Astrocyte (in vitro differentiated cells and primary cell): ENCODE measurements around the gene LEFTY2. TPM values are rescaled to one million over a fixed set of nuclear protein-coding genes. Genes with fewer than 3 reads are reported as not detected.

Experiments
- DNase-seq: peaks from one replicate; pipeline ENCODE4 v3.0.0-alpha.2; 2010; ENCODE audit warnings: low read depth
- FAIRE-seq: peaks from 2 replicates; lab custom pipeline; 2011; peaks lifted over from hg19 to GRCh38; lab: Jason Lieb, UNC
- H2AFZ ChIP-seq: 2 replicates; pipeline ENCODE4 v1.6.0; 2012; ENCODE audit warnings: low read depth, low read length, inconsistent platforms
- H3K27ac ChIP-seq: 2 replicates; pipeline ENCODE4 v1.5.1; 2011; ENCODE audit warnings: low read depth, low read length, inconsistent platforms
- H3K27me3 ChIP-seq: 2 replicates; pipeline ENCODE4 v1.6.0; 2011; ENCODE audit warnings: low read length, inconsistent platforms; ENCODE audit not compliant: insufficient read depth
- H3K36me3 ChIP-seq: 2 replicates; pipeline ENCODE4 v1.5.1; 2011; ENCODE audit warnings: low read length, inconsistent platforms; ENCODE audit not compliant: insufficient read depth
- H3K4me1 ChIP-seq: 2 replicates; pipeline ENCODE4 v1.5.1; 2011; ENCODE audit warnings: low read length, inconsistent platforms; ENCODE audit not compliant: insufficient read depth
- H3K4me2 ChIP-seq: 2 replicates; pipeline ENCODE4 v1.6.0; 2012; ENCODE audit warnings: low read length, inconsistent platforms
- H3K4me3 ChIP-seq: 2 replicates; pipeline ENCODE4 v1.5.1; 2011; ENCODE audit warnings: low read depth, mild to moderate bottlenecking, low read length, inconsistent platforms; ENCODE audit not compliant: insufficient read depth
- H3K79me2 ChIP-seq: 2 replicates; pipeline ENCODE4 v1.6.0; 2012; ENCODE audit warnings: mild to moderate bottlenecking, low read length, inconsistent platforms; ENCODE audit not compliant: insufficient read depth
- H3K9ac ChIP-seq: 2 replicates; pipeline ENCODE4 v1.6.0; 2012; ENCODE audit warnings: mild to moderate bottlenecking, low read length, inconsistent platforms
- H3K9me3 ChIP-seq: 2 replicates; pipeline ENCODE4 v1.5.1; 2012; ENCODE audit warnings: low read depth, mild to moderate bottlenecking, low read length, inconsistent platforms; ENCODE audit not compliant: insufficient read depth
- H4K20me1 ChIP-seq: 2 replicates; pipeline ENCODE4 v1.6.0; 2012; ENCODE audit warnings: low read length, inconsistent platforms; ENCODE audit not compliant: insufficient read depth
- H3K27ac Mint-ChIP-seq: one replicate; pipeline ENCODE4 v1.8.0; 2021; ENCODE audit warnings: mild to moderate bottlenecking, mixed read lengths; ENCODE audit not compliant: unreplicated experiment
- H3K27me3 Mint-ChIP-seq: one replicate; pipeline ENCODE4 v1.8.0; 2021; ENCODE audit warnings: low read depth, mixed read lengths; ENCODE audit not compliant: unreplicated experiment
- H3K36me3 Mint-ChIP-seq: one replicate; pipeline ENCODE4 v1.8.0; 2021; ENCODE audit warnings: low read depth, mixed read lengths; ENCODE audit not compliant: unreplicated experiment
- H3K4me1 Mint-ChIP-seq: one replicate; pipeline ENCODE4 v1.8.0; 2021; ENCODE audit warnings: low read depth, mixed read lengths; ENCODE audit not compliant: unreplicated experiment
- H3K4me3 Mint-ChIP-seq: one replicate; pipeline ENCODE4 v1.8.0; 2021; ENCODE audit warnings: mild to moderate bottlenecking, moderate library complexity, mixed read lengths; ENCODE audit not compliant: unreplicated experiment
- H3K9me3 Mint-ChIP-seq: one replicate; pipeline ENCODE4 v1.8.0; 2021; ENCODE audit warnings: mild to moderate bottlenecking, mixed read lengths; ENCODE audit not compliant: unreplicated experiment
- EZH2 ChIP-seq: IDR thresholded peaks from 2 replicates; pipeline ENCODE4 v1.6.1; 2012; ENCODE audit warnings: mild to moderate bottlenecking, low read length, inconsistent platforms; ENCODE audit not compliant: insufficient read depth
- total RNA-seq: library from RNA; stranded (reverse); gene quantifications from 2 replicates; pipeline ENCODE4 v1.2.1, GENCODE V29; 2021
- TF ChIP-seq, protein P1 (sequence below): IDR thresholded peaks from 2 replicates; pipeline ENCODE4 v1.5.1; 2011; ENCODE audit warnings: low read depth, mild to moderate bottlenecking, inconsistent platforms, low read length, moderate library complexity; ENCODE audit not compliant: insufficient read depth

The LEFTY2 gene
- total RNA-seq, 1 donor from 2014 or later, result 7.0 TPM

DNA sequence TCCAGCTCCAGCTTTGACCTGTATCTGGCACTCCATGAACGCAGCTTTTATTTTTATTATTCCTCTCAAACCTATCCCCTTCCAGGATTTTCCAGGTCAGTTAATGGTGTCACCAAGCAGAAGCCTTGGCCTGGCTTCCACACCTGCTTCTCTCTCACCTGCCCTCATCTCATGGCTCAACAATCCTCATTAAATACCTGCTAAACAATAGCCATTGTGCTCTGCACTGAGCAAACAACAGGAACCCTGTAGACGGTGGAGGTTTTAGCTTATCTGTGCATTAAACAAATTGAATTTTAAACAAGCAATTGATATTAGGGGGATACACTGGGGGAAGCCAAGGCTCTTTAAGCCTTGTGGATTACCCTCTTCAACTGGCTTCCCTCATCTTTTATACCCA lies 32.2 kb downstream of the LEFTY2 start:
- Histone ChIP-seq H4K20me1 (no peaks in the 10 kb centered on the region), H3K9me3 (no peaks in the 10 kb centered on the region), H3K4me3 (no peak overlapping the region), H3K4me1 (no peaks in the 10 kb centered on the region), H3K4me2 (no peak overlapping the region), H3K27me3 (no peaks in the 10 kb centered on the region), H3K27ac (no peak overlapping the region), H2AFZ (no peak overlapping the region), H3K36me3 (no peaks in the 10 kb centered on the region), H3K79me2 (no peaks in the 10 kb centered on the region), H3K9ac (no peak overlapping the region)
- Mint-ChIP-seq H3K36me3 (peaks cover 2% of the 10 kb centered on the region), H3K27ac (no peak overlapping the region), H3K27me3 (peaks cover 25% of the 10 kb centered on the region), H3K4me1 (peaks cover 1% of the 10 kb centered on the region), H3K4me3 (no peak overlapping the region), H3K9me3 (no peaks in the 10 kb centered on the region)
- TF ChIP-seq, protein P1, sequence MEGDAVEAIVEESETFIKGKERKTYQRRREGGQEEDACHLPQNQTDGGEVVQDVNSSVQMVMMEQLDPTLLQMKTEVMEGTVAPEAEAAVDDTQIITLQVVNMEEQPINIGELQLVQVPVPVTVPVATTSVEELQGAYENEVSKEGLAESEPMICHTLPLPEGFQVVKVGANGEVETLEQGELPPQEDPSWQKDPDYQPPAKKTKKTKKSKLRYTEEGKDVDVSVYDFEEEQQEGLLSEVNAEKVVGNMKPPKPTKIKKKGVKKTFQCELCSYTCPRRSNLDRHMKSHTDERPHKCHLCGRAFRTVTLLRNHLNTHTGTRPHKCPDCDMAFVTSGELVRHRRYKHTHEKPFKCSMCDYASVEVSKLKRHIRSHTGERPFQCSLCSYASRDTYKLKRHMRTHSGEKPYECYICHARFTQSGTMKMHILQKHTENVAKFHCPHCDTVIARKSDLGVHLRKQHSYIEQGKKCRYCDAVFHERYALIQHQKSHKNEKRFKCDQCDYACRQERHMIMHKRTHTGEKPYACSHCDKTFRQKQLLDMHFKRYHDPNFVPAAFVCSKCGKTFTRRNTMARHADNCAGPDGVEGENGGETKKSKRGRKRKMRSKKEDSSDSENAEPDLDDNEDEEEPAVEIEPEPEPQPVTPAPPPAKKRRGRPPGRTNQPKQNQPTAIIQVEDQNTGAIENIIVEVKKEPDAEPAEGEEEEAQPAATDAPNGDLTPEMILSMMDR, result no peak
- DNase-seq (no peak), FAIRE-seq (no peak)

DNA sequence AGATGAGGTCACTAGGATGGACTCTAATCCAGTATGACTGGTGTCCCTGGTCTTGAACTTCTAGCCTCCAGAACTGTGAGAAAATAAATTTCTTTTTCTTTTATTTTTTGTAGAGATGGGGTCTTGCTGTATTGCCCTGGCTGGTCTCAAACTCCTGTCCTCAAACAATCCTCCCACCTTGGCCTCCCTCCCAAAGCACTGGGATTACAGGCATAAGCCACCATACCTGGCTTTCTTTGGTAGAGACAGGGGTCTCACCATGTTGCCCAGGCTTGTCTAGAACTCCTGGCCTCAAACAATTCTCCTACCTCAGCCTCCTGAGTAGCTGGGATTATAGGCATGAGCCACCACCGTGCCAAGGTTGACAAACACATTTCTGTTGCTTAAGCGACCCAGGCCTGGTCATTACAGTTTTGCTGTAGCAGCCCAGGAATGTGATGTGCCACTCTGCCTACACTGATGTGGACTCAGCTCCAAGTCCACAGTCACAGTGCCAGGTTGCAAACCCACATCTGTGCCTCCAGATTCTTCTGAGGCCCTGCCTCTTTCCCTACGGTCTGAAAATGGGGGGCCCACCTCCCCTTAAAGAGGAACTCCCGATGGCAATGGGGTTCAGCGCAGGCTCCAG lies 32.9 kb downstream of the LEFTY2 start:
- Mint-ChIP-seq H3K4me1 (peaks cover 1% of the 10 kb centered on the region), H3K36me3 (peaks cover 2% of the 10 kb centered on the region), H3K4me3 (no peak overlapping the region), H3K27me3 (peaks cover 25% of the 10 kb centered on the region), H3K9me3 (no peaks in the 10 kb centered on the region), H3K27ac (no peak overlapping the region)
- H3K36me3 ChIP-seq, result no peaks in the 10 kb centered on the region
- TF ChIP-seq, protein P1, result no peak
- no peak for TF ChIP-seq EZH2
- H3K27me3 ChIP-seq, result no peaks in the 10 kb centered on the region
- H3K4me2 ChIP-seq, result no peak overlapping the region
- H3K9ac ChIP-seq, result no peak overlapping the region
- DNase-seq (no peak), FAIRE-seq (no peak)
- no peaks in the 10 kb centered on the region for H3K79me2 ChIP-seq
- H2AFZ ChIP-seq, result no peak overlapping the region
- H3K27ac ChIP-seq, result no peak overlapping the region
- H3K9me3 ChIP-seq, result no peaks in the 10 kb centered on the region
- no peaks in the 10 kb centered on the region for H3K4me1 ChIP-seq
- H3K4me3 ChIP-seq, result no peak overlapping the region
- no peaks in the 10 kb centered on the region for H4K20me1 ChIP-seq

DNA sequence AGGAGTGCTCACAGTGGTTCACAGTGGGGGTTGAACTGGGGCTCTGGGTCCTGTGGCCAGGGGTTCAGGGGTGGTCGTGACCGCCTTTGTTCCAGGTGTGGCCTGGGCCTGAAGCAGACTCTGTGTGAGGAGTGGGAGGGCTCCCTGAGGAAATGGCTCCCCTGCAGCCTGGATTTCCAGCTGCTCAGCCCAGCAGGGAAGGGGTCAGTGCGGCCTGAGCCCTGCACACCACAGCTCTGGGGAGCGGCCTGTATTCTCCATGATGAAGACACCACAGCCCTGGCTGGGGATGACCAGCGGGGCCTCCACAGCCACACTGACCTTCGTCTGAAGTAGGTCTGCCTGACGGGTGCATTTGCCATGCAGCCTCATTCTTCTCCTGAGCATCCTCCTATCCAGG lies 33.7 kb downstream of the LEFTY2 start:
- Histone ChIP-seq H3K9ac (no peak overlapping the region), H3K79me2 (no peaks in the 10 kb centered on the region), H3K4me2 (no peak overlapping the region), H3K9me3 (no peaks in the 10 kb centered on the region), H3K36me3 (no peaks in the 10 kb centered on the region), H3K27me3 (no peaks in the 10 kb centered on the region), H3K4me3 (no peak overlapping the region), H4K20me1 (no peaks in the 10 kb centered on the region), H2AFZ (no peak overlapping the region), H3K27ac (no peak overlapping the region), H3K4me1 (no peaks in the 10 kb centered on the region)
- FAIRE-seq (no peak), DNase-seq (no peak)
- peaks cover 1% of the 10 kb centered on the region for H3K4me1 Mint-ChIP-seq
- H3K36me3 Mint-ChIP-seq, result peaks cover 3% of the 10 kb centered on the region
- no peak overlapping the region for H3K4me3 Mint-ChIP-seq
- peaks cover 25% of the 10 kb centered on the region for H3K27me3 Mint-ChIP-seq
- H3K9me3 Mint-ChIP-seq, result no peaks in the 10 kb centered on the region
- no peak overlapping the region for H3K27ac Mint-ChIP-seq
- TF ChIP-seq, protein P1, result no peak
- TF ChIP-seq EZH2, result no peak
